NCI-H748 treated with DMSO at 0.1 percent for 48 hours (cell line): ENCODE data around the gene ZFAND3.

Experiments
- DNase-seq: peaks from one replicate; lab custom pipeline; 2025; lab: John Stamatoyannopoulos, UW

The ZFAND3 gene

GRCh38 chr6:38134704-38135088 is 315.2 kb downstream of the ZFAND3 start:
- no peak for DNase-seq

- no peak for DNase-seq
Measured at GRCh38 chr6:38136547-38136946, 317.0 kb downstream of the ZFAND3 start.

DNA sequence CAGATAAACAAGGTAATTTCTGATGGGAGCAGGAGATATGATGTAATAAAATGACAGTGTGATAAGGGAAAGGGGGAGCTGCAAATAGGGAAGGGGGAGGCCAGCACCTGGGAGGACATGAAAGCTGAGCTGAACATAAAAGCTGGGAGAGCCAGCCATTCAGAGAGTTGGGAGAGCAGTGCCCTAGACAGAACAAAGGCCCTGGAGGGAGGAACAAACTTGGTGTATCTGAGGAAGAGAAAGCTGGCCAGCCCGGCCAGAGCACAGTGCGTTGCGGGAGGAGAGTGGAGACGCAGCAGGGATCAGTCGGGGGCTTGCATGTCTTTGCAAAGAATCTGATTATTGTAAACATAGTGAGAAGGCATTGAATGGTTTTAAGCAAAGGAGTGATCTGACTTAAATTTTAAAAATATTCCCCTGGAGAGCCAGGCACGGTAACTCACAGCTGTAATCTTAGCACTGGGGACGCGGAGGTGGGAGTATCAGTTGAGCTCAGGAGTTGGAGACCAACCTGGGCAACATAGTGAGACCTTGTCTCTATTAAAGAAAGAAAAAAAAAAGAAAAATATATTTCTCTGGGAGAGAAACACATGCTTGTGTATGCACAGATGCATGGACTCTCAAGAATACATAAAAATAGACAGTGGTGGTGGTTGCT is 318.2 kb downstream of the ZFAND3 start:
- no peak for DNase-seq

DNA sequence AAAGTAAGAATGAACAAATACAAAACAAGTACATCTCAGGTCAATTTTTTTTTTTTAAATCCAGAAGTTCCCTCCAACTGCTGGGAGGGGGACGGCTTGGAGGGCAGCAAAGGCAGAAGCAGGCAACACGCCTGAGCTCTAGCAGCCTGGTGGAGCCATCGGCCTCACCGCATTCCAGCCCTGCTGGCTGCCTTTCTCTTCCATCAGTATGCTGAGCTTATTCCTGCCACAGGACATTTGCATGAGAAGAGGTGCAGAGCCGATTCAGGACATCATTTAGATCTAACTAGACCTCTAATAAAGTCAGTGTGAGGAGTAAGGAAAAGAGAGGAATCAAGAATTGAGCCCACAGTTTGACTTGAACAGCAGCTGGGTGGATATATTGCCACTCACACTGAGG is 318.8 kb downstream of the ZFAND3 start:
- DNase-seq = no peak

DNA sequence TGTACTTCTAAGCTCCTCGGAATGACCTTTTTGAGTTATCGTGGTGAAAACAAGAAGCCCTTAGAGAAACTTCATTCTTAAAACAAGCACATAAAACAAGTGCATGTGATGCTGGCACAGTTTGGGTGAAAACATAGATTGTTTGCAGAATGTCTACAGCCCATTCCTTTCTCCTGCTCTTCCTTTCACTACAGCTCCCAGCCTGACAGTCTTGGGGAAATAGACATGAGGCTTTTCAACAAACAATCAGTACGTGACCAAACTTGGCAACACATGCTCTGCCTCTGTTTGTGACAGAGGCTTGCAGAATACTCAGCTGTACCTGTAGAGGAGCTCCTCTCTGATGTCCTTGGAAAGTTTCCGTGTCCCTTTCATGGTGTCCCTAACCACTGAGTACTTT is 321.6 kb downstream of the ZFAND3 start:
- no peak for DNase-seq

- no peak for DNase-seq
Measured at GRCh38 chr6:38141716-38142115, 322.2 kb downstream of the ZFAND3 start.

DNA sequence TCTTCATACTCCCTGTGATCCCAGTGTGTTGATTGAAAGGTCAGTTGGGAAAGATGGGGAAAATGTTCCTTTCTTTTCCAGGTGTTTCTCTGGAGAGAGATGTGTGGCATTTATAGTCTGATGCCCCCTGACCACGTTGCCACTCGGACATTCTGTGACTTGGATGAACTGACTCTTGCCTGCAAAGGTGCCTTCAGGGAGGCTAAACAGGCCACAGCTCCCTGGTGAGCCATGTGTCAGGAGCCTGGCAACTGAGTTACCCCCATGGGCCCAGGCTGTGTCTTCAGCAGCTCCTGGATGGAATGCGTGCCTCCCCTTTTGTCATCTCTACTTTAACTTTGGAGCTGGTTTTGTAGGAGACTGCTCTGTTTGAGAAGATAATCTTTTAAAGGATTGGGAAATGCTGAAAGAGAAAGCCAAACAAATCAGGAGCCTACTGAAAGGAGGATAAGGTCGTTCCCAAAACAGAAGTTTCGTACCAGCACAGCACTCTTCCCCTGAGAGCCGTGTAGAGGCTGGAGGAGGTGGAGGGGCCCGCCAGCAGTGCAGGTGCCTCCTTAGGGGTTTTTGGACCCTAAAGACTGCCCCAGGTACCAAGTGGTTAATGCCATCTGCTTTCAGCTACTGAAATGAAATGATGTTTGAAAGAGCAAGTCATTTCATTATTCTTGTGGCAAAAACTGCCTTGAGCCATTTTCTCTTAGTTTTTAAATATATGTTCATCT is 322.8 kb downstream of the ZFAND3 start:
- DNase-seq = no peak

GRCh38 chr6:38143191-38144150 is 323.9 kb downstream of the ZFAND3 start:
- no peak for DNase-seq

GRCh38 chr6:38144365-38144945 is 324.9 kb downstream of the ZFAND3 start:
- no peak for DNase-seq

DNA sequence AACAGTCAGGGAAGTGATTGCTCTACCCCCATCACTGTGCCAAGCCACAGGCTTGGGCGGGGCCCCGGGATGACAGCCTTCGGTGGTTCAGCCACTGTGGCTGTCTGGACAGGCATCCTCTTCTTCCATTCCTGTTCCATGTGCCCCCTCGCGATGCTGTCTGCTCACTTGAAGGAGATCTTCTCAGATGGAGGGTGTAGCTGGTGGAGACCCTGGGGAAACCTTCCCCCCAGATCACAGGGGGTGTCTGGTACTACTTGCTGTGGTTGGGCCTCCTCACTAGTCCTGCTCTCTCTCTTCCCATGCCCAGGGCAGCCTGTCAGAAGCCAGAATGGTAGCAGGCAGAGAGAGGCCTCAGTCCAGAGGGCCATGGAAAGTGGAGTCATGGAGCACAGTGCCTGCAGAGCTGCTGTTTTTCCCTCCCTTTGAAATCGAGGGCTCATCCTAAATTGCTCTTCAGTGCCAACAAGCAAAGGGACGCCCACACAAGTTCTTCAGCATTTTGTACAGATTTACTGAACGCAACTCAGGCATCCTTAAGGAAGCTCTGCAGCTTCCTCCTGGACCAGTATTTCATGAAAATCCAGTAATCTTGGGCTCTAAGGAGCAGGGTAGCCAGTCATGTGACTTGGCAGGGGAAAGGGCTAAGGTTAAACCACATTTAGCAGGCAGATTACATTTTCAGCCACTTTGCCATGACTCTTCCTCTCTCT is 326.6 kb downstream of the ZFAND3 start:
- no peak for DNase-seq

GRCh38 chr6:38146734-38147027 is 327.2 kb downstream of the ZFAND3 start:
- DNase-seq = no peak

GRCh38 chr6:38148606-38149005 is 329.1 kb downstream of the ZFAND3 start:
- DNase-seq = no peak

DNA sequence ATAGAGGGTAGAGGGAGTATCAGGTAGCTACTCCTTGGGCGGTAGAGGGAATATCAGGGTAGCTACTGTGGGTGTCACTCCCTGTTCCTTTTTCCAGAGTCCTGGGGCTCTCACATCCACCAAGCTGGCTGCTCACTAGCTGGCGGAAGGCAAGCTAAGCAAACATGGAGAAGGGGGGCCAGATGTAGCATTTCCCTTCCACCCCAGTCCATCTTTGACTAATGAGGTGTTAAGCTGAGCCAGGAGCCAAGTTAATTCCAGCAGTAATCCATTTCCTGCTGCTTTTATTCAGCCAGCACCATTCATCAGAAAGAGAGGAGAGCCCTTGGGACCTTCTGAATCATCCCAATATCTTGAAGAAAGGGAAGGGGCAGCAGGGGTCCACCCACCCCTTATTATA is 330.0 kb downstream of the ZFAND3 start:
- DNase-seq = no peak

- no peak for DNase-seq
Measured at GRCh38 chr6:38150021-38150420, 330.5 kb downstream of the ZFAND3 start.

GRCh38 chr6:38150681-38151296 is 331.3 kb downstream of the ZFAND3 start:
- DNase-seq = no peak

GRCh38 chr6:38151580-38152500 is 332.3 kb downstream of the ZFAND3 start:
- no peak for DNase-seq

DNA sequence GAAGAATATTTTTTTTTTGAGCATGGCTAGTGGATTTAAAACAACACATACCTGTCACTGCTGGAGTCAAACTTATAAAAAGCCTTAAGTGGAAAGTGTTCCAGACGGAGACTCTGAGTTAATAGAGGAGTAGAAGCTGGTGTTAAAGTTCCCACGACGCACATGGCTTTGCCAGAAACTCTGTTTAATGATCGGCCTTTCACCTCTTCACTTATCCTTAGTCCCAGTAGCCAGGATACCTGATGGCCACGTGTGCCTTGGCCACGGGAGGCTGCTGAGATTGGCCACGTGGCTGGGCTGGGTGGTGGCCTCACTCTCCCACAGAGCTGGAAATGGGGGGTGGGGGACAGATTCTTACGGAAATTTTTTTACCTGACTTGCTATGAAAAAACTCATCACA is 333.1 kb downstream of the ZFAND3 start:
- DNase-seq = no peak

GRCh38 chr6:38153076-38153797 is 333.7 kb downstream of the ZFAND3 start:
- DNase-seq = no peak

GRCh38 chr6:38153798-38154345 is 334.3 kb downstream of the ZFAND3 start:
- DNase-seq = no peak
